ENCODE measurements around the gene SLC35B3.
"Not testable (repeated sequence)": the region's sequence is repeated elsewhere in the genome, so short reads cannot be mapped to it uniquely, and the experiment has no call there.

Gene SLC35B3

GRCh38 chr6:8420031-8420588 is 15.2 kb downstream of the SLC35B3 start:
- in situ Hi-C loops (cut with HindIII; ENCODE audit: low sequenced_read_pairs) = no loop called here
- no peak for TF ChIP-seq CTCF (IDR thresholded peaks at IDR 0.05; ENCODE audit: low read depth, low read length)
- DNase-seq (ENCODE audit: low read depth, low spot score) = no peak
- H3K4me3 ChIP-seq (ENCODE audit: low read depth, low read length) = no peak overlapping the region

- in situ Hi-C loops (cut with HindIII; ENCODE audit: low sequenced_read_pairs) = no loop called here
- DNase-seq (ENCODE audit: low read depth, low spot score) = no peak
- H3K4me3 ChIP-seq (ENCODE audit: low read depth, low read length) = no peak overlapping the region
- no peak for TF ChIP-seq CTCF (IDR thresholded peaks at IDR 0.05; ENCODE audit: low read depth, low read length)
These were observed 19.4 kb downstream of the SLC35B3 start for GRCh38 chr6:8415913-8416312.

- no peak overlapping the region for H3K4me3 ChIP-seq (ENCODE audit: low read depth, low read length)
- DNase-seq (ENCODE audit: low read depth, low spot score) = no peak
- in situ Hi-C loops (cut with HindIII; ENCODE audit: low sequenced_read_pairs) = no loop called here
- TF ChIP-seq CTCF (IDR thresholded peaks at IDR 0.05; ENCODE audit: low read depth, low read length) = no peak
These were observed 20.1 kb downstream of the SLC35B3 start for GRCh38 chr6:8415280-8415679.

- no peak for DNase-seq (ENCODE audit: low read depth, low spot score)
- TF ChIP-seq CTCF (IDR thresholded peaks at IDR 0.05; ENCODE audit: low read depth, low read length) = no peak
- no peak overlapping the region for H3K4me3 ChIP-seq (ENCODE audit: low read depth, low read length)
- in situ Hi-C loops (cut with HindIII; ENCODE audit: low sequenced_read_pairs) = no loop called here
These were observed 20.5 kb downstream of the SLC35B3 start for GRCh38 chr6:8414844-8415243.

DNA sequence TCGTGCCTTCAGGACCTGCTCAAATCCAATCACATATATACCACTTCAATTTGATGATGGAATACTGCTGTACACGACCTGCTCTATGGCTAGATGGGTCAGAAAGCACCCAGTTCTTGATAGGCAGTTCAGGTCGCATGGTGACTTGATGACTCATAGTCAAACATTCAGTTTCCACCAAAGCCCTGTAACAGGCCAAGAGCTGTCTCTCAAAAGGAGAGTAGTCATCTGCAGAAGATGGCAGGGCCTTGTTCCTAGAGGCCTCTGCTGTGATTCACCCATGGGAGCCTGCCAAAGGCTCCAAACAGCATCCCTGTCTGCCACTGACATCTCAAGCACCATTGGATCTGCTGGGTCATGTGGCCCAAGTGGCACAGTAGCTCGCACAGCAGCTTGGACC is 29.4 kb downstream of the SLC35B3 start:
- in situ Hi-C loops (cut with HindIII; ENCODE audit: low sequenced_read_pairs); H3K4me3 ChIP-seq (ENCODE audit: low read depth, low read length): not testable (repeated sequence)
- peak; percentile 3 for DNase-seq (ENCODE audit: low read depth, low spot score)

- DNase-seq (ENCODE audit: low read depth, low spot score) = no peak
- in situ Hi-C loops (cut with HindIII; ENCODE audit: low sequenced_read_pairs) = no loop called here
- no peak overlapping the region for H3K4me3 ChIP-seq (ENCODE audit: low read depth, low read length)
- no peak for TF ChIP-seq CTCF (IDR thresholded peaks at IDR 0.05; ENCODE audit: low read depth, low read length)
These were observed 32.8 kb downstream of the SLC35B3 start for GRCh38 chr6:8402546-8402945.

DNA sequence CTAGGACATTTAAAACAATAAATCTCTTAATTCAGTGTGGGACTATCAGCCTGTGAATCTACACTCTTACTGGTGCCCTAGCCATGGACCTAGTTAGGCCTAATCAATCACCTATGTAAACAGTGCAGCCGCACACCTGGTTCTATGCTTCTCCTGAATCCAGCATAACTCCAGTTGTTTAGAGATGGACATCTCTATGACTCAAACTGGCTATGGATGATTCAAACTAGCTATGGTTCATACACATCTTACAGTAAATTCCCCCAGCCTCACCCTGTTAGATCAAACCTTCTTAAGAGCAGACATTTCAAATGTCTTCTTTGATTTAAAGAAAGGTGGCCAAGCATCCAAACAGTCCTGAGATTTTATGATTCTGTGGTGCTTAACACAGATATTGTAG is 34.7 kb downstream of the SLC35B3 start:
- no peak for DNase-seq (ENCODE audit: low read depth, low spot score)
- in situ Hi-C loops (cut with HindIII; ENCODE audit: low sequenced_read_pairs) = no loop called here
- no peak for TF ChIP-seq CTCF (IDR thresholded peaks at IDR 0.05; ENCODE audit: low read depth, low read length)
- no peak overlapping the region for H3K4me3 ChIP-seq (ENCODE audit: low read depth, low read length)
